ENCODE data around the gene SREK1IP1. TPM values are rescaled to one million over a fixed set of nuclear protein-coding genes. Genes with fewer than 3 reads are reported as not detected.

The SREK1IP1 gene
- total and polyA plus RNA-seq, 2 of the 13 experiments (the other 11 are each of a cell fraction or from before 2014, with no cell fraction given), result 3.1 to 16.5 TPM

DNA sequence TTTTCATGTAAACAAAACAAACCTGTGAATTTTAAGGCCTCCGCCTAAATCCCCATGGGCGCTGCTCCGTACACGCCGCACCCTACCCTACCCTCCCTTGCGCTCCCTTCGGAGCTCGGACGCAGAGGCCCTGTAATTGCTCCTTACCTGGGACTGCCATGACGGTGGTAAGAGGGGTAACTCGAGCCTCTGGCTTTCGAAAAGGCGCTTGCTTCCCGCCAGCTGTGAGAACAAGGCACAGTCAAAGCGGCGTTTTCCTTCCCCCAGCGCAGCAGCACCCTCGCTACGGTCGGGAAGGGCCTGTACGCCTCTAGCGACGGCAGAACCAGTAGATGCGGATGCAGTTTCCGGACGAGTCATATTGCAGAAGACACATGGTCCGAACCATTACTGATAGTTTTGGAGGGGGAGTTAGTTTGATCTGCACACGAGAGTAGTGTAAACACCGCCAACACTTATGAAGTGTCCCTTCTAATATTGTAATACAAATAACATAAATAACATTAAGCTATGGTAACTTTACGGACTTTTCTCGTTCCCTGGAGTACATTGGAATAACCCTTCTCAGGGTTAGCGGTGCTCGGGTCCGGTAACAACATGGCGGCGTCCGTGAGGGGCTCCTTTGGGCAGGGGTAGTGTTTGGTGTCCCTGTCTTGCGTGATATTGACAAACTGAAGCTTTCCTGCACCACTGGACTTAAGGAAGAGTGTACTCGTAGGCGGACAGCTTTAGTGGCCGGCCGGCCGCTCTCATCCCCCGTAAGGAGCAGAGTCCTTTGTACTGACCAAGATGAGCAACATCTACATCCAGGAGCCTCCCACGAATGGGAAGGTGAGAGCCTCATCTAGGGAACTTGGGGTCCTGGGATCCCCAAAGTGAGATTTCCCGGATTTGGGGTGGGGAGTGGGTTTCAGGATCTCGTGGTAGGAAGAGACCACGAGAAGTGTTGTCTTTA, at the start of gene SREK1IP1, which contains the start of gene CWC27 (continued):
- TF ChIP-seq ZNF264 (CRISPR knock-in tag; IDR thresholded peaks at IDR 0.05), result 0 out of 2 replicates have a peak, but pooled peaks have one; percentile 2
- 0 out of 2 replicates have a peak, but pooled peaks have one; percentile 24 for TF ChIP-seq ZNF160 (CRISPR knock-in tag; IDR thresholded peaks at IDR 0.05)
- TF ChIP-seq, protein P1, sequence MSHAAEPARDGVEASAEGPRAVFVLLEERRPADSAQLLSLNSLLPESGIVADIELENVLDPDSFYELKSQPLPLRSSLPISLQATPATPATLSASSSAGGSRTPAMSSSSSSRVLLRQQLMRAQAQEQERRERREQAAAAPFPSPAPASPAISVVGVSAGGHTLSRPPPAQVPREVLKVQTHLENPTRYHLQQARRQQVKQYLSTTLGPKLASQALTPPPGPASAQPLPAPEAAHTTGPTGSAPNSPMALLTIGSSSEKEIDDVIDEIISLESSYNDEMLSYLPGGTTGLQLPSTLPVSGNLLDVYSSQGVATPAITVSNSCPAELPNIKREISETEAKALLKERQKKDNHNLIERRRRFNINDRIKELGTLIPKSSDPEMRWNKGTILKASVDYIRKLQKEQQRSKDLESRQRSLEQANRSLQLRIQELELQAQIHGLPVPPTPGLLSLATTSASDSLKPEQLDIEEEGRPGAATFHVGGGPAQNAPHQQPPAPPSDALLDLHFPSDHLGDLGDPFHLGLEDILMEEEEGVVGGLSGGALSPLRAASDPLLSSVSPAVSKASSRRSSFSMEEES (CRISPR knock-in tag; IDR thresholded peaks at IDR 0.05), result peak; percentile 32; the same call in 1 of the 2 replicates
- TF ChIP-seq POLR2AphosphoS5 (IDR thresholded peaks at IDR 0.05; ENCODE audit: low read depth, low read length), result peak; percentile 74
- peak; percentile 79 for TF ChIP-seq TAF1 (CRISPR knock-in tag; IDR thresholded peaks at IDR 0.05)
- TF ChIP-seq, protein P2, sequence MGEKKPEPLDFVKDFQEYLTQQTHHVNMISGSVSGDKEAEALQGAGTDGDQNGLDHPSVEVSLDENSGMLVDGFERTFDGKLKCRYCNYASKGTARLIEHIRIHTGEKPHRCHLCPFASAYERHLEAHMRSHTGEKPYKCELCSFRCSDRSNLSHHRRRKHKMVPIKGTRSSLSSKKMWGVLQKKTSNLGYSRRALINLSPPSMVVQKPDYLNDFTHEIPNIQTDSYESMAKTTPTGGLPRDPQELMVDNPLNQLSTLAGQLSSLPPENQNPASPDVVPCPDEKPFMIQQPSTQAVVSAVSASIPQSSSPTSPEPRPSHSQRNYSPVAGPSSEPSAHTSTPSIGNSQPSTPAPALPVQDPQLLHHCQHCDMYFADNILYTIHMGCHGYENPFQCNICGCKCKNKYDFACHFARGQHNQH (CRISPR knock-in tag; IDR thresholded peaks at IDR 0.05), result peak; percentile 80; the same call in 1 of the 2 replicates
- no peak for TF ChIP-seq ZNF572 (CRISPR knock-in tag; IDR thresholded peaks at IDR 0.05)
- TF ChIP-seq, protein P3, sequence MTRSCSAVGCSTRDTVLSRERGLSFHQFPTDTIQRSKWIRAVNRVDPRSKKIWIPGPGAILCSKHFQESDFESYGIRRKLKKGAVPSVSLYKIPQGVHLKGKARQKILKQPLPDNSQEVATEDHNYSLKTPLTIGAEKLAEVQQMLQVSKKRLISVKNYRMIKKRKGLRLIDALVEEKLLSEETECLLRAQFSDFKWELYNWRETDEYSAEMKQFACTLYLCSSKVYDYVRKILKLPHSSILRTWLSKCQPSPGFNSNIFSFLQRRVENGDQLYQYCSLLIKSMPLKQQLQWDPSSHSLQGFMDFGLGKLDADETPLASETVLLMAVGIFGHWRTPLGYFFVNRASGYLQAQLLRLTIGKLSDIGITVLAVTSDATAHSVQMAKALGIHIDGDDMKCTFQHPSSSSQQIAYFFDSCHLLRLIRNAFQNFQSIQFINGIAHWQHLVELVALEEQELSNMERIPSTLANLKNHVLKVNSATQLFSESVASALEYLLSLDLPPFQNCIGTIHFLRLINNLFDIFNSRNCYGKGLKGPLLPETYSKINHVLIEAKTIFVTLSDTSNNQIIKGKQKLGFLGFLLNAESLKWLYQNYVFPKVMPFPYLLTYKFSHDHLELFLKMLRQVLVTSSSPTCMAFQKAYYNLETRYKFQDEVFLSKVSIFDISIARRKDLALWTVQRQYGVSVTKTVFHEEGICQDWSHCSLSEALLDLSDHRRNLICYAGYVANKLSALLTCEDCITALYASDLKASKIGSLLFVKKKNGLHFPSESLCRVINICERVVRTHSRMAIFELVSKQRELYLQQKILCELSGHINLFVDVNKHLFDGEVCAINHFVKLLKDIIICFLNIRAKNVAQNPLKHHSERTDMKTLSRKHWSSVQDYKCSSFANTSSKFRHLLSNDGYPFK (CRISPR knock-in tag; IDR thresholded peaks at IDR 0.05; ENCODE audit: borderline replicate concordance), result peak; percentile 75; the same call in 1 of the 2 replicates
- peak; percentile 53; the same call in 1 of the 2 replicates for TF ChIP-seq ETV5 (CRISPR knock-in tag; IDR thresholded peaks at IDR 0.05; ENCODE audit: borderline replicate concordance)
- TF ChIP-seq MAZ (IDR thresholded peaks at IDR 0.05; ENCODE audit: borderline replicate concordance, low read depth, low read length), result peak; percentile 68; the same call in 1 of the 2 replicates
- TF ChIP-seq MAZ (CRISPR knock-in tag; IDR thresholded peaks at IDR 0.05; ENCODE audit: low read depth), result peak; percentile 78; the same call in 1 of the 2 replicates
- peak; percentile 68 for TF ChIP-seq NFIC (IDR thresholded peaks at IDR 0.05; ENCODE audit: low read length)
- TF ChIP-seq, protein P4, sequence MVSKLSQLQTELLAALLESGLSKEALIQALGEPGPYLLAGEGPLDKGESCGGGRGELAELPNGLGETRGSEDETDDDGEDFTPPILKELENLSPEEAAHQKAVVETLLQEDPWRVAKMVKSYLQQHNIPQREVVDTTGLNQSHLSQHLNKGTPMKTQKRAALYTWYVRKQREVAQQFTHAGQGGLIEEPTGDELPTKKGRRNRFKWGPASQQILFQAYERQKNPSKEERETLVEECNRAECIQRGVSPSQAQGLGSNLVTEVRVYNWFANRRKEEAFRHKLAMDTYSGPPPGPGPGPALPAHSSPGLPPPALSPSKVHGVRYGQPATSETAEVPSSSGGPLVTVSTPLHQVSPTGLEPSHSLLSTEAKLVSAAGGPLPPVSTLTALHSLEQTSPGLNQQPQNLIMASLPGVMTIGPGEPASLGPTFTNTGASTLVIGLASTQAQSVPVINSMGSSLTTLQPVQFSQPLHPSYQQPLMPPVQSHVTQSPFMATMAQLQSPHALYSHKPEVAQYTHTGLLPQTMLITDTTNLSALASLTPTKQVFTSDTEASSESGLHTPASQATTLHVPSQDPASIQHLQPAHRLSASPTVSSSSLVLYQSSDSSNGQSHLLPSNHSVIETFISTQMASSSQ (IDR thresholded peaks at IDR 0.05; ENCODE audit: low read depth), result no peak
- TF ChIP-seq, protein P4 (CRISPR knock-in tag; IDR thresholded peaks at IDR 0.05; ENCODE audit: borderline replicate concordance), result peak; percentile 53; the same call in 1 of the 2 replicates
- TF ChIP-seq HMG20B (CRISPR knock-in tag; conservative IDR thresholded peaks at IDR 0.05), result peak; percentile 44; the same call in 1 of the 2 replicates
- peak; percentile 80; the same call in 1 of the 2 replicates for TF ChIP-seq ZNF331 (CRISPR knock-in tag; IDR thresholded peaks at IDR 0.05)
- TF ChIP-seq SOX6 (IDR thresholded peaks at IDR 0.05), result no peak
- TF ChIP-seq SOX6 (CRISPR knock-in tag; IDR thresholded peaks at IDR 0.05), result peak; percentile 52
